CD4-positive, alpha-beta T cell treated with Interferon gamma for 1 hour (primary cell): ENCODE results near the gene WDR64.
A peak's percentile ranks its signal among the peaks of the same experiment; 100 is the strongest.
"Not testable (repeated sequence)": the region's sequence is repeated elsewhere in the genome, so short reads cannot be mapped to it uniquely, and the experiment has no call there.

Source experiments
- DNase-seq: peaks from one replicate; pipeline ENCODE4 v3.0.0-alpha.2; 2020

The WDR64 gene

DNA sequence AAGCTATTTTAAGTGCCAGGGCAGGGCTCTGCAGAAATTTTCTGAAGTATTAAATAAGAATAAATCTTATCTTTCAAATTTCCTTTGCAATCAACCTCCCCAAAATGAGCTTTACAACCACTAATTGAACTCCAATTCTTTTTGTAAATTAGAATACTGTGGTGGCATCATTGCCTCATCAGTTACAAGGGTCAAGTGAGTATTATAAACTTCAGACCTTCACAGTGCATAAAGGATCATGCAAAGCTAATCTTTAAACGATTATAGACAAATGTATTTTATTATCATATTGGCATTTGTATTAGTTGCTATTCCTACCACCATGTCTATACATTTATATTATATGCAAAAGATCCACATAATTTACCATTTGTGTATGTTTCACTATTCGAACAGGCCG is 19.1 kb upstream of the WDR64 start:
- no peak for DNase-seq

DNA sequence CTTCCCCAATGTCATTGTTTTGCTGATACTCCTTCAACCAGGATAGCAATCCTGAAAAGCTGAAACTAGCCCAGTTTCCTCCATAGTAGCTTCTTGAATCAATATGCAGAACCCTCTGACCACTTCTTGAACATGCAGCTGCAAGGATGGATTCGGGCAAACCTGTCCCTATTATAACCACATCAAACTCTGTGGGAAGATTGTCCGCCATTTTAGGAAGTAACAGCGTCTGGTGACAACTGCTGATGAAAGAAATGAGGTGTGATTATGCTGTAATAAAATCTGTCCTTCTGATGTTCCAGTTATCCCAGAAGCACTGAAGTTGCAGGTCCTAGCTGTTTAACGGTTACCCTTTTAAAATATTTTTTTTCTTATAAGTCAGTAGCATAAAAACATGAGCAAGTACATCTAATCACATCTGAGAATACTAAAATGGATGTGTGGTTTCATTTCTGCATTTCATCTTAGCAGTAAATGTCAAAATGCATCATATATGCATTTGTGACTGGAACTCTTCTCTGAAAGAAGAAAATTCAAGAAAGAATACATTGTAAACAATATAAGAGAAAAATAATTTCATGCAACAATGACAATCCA is 16.4 kb upstream of the WDR64 start:
- no peak for DNase-seq

DNA sequence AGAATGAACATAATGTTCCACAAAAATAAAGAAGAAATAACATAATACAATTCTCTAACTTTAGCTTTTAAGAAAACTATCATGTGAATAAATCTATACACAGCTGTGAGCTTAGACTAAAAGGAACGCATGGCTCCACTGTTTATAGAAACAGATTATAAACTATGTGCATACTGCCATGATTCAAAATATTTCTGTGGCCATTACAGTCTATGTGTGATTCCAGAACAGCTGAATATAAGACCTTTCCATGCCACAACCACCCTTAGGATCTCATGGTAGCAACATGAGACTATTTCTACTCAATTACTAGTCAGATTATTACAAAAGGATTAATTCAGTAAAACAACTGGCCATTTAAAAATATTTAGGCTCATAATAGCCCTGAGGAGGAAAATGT is 15.8 kb upstream of the WDR64 start:
- DNase-seq: no peak

DNA sequence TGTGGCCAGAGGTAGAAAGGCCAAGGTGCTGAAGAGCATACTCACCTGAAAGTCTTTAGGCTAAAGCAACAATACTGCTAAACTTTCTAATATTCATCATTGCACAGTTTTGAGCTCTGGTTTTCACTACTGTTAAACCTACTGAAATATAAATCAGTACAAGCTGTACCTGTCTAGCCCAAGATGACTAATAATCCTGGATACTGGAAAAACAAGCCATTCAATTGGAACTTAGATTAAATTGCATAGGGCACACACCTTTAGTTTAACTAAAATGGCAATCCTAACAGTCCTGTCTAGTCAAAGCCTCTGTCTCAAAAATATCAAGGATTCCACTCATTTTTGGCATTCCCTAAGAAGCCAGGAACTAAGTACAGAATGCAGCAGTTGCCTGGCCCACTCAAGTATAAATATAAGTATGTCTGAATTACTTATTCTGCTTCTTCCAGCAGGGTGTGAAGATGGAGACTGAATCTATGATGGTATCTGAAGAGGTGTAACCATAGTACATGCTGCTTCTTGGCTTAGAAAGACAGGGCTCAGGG is 15.0 kb upstream of the WDR64 start:
- no peak for DNase-seq

DNA sequence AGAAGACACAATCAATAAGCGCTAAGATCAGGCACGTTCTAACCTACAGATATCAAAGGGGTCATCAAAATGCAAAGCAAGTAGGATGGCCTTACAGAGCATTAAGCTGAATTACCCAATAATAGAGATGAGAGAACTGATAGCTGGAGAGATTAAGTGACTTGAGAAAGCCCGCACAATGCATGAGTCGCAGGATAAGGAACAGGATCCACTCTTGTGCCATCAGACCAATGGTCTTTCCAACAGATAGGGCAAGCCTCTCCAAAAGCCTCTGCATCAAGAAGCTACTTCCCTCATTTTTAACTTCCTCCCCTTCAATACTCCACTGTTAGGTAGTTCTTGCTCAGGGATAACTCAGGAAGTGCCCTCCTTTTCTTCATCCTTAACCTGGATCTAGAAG is 14.5 kb upstream of the WDR64 start:
- DNase-seq: no peak

DNA sequence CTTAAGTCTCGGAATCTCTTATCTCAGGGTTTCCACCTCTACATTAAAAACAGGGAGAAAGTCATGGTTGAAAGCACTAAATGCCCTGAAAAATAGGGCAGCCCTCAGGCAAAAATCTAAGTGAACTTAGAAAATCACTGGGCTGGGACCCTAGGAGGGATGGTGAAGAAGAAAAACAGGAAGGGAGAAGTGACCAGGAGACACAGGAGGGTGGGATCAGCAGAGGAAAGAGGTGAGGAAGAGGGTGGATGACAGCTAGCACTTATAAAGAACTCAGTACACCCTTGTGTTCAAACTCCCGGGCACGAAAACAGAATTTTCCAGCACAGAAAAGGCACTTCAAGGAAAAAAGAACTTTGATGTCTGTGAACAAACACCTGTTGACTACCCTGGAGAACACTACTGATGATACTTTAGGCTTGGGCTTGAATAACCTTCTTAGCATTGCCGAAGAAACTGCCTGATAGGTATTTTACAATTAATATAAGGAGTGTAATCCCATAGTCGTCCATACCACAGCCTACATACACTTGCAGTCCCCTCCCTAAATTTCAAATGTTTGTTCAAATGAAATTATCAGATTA is 13.9 kb upstream of the WDR64 start:
- no peak for DNase-seq

DNA sequence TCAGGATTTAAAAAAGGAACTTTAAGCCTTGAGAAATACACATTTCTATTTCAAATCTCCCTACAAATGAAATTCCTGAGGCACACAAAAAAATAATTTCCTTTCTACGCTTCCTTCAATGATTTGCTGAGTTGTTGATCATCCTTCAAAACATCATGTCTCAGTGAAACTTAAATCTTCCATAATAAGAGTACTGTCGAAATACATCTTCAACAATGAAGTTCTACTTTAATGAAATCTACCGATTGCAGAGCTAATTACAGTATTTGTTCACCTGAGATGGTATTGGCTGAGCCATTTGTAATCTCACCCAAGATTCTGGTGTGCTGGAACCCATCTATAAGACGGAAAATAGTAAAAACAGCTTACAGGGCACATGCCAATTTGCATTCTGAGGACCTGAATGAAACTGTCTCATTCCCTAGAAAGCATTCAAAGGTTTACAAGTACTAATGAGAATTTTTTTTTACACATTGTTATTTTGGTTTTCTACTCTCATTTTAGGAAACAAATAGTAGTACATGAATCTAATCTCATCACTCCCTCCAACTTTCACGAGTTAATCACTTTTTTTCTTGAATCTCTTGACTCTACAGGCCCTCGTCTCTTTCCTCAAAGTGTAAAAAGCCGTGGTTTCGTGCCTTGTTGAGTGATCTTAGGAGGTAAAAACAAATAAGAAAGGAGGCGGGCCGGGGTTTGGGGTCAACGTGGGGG is 13.0 kb upstream of the WDR64 start:
- DNase-seq: no peak

DNA sequence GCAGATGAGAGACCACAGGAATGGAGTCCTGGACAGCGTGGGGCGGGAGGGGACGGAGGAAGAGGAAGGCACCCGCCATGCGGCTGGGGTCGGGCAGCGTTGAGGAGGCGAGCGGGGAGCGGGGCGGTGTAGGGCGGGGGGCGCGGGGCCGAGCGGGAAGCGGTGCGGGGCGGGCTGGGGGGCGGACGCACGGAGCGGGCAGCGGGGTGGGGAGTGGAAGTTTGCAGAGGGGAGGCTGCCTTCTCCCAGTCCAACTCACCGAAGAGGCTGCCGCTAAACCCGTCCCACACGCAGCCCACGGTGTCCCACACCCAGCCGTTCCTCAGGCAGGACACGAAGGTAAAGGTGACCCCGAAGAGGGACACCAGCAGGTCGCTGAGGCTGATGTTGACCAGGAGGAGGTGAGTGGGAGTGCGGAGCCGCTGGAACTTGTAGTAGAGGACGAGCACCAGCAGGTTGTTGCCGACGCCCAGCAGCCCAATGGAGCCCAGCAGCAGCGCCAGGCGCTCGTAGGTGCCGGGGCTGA is 12.4 kb upstream of the WDR64 start:
- DNase-seq: peak; percentile 1

DNA sequence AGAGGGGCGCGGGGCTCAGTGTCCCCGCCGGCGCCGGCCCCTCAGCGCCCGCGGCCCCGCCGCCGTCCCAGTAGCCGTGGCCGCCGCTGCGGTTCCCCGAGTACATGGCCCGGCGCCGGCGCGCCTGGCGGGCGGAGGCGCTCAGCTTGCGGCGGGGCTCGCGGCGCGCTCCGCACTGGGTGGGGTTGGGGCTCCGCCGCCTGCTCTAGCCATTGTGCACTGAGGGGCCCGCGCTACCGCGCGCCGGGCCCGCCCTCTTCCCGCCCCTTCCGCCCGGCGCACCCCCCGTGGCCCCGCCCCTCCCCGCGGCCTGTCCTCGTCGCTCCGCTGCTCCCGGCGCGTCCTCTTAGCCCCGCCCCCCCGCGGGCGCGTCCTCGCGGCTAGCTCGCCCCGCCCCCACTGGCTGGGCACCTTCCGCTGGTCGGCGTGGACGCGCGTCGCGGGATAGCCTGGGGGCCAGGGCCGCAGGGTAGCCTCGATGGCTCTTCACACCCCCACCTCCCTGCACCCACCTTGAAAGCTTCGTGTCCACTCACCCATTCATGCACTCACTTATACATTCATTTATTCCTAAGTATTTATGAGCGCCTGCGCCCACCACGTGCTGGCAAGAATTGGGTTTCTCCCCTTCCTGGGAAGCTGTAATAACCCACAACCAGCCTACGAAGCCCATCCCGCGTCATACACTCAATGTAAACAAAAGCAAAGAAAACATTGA is 11.8 kb upstream of the WDR64 start, which contains the start of the genes CHML and OPN3:
CHML (minus strand) TSS at position 221 of the 718 bp plus-strand sequence. CDS start 4,603 bp downstream, outside the sequence.
OPN3 (minus strand) TSS at position 221 of the 718 bp plus-strand sequence; CDS start at position 106, 115 bp downstream.
- peak; percentile 93 for DNase-seq

DNA sequence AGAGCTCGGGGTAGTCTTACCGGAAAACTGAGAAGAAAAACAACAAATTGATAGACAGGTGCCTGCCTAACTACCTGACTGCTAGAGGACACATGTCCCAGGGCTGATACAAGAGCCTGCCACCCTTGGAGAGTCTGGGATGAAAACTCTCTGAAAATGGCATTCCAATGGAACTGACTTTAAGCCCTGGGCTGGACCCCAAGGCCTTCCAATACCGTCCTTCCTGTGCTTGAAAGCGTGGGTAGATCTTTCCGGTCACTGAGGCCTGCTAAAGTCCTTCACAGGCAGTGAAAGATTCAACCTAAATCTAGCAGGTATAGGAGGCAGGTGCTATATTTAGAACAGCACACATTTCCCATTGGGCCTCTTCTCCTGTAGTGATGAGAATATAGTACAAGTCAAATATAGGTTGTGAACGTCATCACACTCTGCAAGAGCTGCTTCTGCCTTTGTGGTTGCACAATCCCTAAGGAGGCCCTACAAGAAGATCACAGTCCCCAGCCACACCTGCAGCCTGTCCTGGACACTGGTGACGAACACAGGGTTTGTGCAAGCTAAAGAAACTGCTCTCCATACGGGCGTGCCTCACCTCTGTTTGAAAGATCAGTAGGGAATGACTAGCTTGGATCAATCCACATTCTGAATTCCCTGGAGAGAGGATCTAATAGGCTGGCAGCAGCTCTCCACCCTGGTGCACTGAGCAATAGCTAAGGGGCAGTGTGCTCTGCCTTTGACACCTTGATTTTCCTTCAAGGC is 11.0 kb upstream of the WDR64 start:
- DNase-seq: no peak

DNA sequence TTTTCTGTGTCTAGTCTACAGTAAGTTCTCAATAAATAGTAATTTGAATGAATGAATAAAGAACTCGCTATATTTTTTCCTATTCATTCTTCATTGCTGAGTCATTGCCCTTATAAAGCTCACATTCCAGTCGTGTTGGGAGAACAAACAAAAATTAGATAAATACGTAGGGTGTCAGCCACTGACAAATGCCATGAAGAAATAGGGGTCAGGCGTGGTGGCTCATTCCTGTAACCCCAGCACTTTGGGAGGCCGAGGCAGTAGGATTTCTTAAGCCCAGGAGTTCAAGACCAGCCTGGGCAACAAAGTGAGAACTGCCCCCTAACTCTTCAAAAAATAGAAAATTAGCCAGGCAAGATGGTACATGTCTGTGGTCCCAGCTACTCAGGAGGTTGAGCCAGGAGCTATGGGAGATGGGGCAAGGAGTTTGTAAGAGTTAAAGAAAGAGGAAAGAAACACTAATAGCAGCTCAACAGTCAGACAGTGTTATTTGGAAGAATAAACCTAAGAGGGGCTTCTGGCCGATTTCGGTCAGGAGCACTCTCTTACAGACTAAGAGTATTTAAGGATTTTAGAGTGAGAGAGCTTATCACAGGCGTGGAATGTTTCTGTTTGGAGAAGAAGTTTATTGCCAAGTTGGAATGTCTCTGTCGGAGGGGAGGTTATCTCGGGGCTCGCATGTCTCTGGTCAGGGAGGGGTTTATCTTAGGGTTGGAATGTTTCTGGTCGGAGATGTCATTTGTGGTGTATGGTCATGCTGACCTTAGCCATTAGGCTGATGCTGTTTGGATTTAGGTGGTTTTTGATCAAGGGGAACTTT is 10.1 kb upstream of the WDR64 start:
- no peak for DNase-seq

DNA sequence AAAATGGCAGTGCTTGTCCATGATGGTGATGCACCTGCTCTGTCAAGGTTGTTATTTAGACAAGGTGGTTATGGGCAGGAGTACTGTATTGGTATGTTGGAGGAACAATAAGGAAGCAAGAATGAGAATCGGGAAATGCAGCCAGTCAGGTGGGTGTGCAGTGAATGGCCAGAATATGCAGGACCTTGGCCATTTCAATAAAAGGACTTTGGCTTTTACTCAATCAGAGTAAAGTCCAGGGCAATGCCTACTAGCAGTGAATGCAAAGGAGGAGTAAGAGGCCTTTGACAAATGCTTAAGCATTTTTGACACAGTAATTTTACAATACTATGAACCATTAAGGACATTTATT is 9.5 kb upstream of the WDR64 start:
- no peak for DNase-seq

DNA sequence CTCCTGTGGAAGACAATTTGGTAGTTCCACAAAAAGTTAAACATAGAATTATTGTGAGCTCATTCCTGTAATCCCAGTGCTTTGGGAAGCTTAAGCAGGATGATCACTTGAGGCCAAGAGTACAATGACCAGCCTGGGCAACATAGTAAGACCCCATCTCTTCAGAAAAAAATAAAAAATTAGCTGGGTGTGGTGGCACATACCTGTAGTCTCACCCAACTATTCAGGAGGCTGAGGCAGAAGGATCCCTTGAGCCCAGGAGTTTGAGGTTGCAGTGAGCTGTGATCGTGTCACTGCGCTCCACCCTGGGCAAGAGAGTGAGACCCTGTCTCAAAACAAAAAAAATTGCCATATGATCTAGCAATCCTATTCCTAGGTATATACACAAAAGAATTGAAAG is 7.8 kb upstream of the WDR64 start:
- DNase-seq: no peak

DNA sequence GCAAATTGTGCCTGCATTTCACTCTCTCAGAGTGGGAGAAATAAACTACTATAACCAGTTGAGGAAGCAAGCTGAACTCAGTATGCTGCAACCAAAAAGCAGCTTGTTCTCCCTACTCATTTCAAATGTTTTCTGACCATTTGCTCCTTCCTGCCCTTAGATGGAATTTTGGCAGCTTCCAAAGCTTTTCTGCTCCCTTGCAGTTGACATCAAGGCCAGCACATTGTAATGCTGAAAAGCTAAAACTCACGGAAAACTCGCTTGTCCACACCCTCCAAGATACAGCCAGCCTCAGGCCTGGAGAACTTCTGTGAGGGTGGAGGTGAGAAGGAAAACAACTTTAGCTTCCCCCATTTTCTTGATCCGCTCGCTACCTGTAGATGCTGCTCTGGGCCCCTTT is 6.9 kb upstream of the WDR64 start:
- no peak for DNase-seq

DNA sequence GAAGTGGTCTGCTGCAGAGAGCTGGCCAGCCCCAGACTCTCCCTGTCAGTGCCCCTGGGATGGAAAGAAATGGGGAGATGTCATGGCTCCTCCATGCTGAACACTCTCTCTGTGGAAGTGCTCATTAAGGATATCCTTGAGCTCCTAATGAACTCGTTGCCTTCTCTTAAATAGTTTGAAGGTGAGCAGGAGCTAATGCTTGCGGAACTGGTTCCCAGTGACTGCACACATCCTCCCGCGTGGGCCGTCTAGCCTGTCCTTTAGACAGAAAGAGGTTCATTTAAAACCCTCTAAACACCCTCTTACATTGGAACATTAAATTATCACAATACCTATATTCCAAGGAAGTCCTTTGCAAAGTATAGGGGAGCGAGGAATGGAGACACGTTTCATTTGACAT is 5.9 kb upstream of the WDR64 start:
- DNase-seq: no peak

DNA sequence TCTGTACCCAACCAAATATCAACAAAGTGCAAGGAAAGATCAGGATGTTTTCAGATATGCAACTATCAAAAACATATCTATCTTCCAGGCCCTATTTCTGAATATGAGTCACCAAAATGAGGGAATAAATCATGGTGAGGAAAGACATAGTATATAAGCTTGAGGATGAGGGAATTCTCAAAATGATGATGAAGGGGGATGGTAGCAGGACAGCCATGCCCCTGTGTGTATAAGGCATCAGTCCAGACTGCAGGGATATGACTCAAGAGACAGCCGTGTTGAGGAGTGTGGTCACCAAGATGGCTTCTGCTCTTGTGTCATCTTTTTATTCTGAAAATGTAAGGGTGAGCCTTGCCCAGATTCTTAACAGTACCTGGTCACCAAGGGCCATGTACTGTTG is 4.4 kb upstream of the WDR64 start:
- no peak for DNase-seq

DNA sequence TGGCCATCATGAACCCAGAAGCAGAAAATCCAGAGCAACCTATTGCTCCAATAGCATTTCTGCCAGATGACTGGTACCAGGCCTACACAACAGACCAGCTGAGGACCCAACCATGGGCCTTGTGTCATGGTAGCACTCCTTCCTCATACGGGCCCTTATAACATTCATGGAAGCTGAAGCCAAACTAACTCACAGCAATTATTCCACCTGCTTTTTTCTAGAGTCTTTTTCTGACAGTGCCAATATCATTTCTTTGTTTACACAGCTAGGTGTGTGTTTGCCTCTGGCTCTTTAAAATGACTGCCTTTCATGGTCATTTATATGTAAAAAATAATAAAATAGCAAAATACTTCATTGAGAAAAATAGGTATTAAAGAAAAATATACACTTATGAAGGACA is 3.9 kb upstream of the WDR64 start:
- DNase-seq: no peak

DNA sequence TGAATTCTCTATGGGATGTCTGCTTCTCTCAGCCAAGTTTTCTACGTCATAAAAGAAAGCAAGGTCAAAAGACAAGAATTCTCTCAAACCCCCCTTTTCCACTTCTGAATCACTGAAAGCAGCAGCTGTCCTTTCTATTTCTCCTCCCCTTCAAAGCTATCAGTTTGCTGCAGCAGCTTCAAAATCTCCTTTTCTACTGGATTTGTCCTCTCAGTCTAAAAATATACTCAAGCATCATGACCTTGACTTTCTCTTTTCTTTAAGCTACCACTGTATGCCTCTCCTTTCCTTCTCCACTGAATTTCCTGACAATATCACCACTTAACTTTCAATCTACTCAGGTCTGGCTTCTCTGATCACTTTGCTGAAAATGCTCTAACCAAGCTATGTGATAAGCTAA is 1.9 kb downstream of the WDR64 start:
- DNase-seq: no peak

DNA sequence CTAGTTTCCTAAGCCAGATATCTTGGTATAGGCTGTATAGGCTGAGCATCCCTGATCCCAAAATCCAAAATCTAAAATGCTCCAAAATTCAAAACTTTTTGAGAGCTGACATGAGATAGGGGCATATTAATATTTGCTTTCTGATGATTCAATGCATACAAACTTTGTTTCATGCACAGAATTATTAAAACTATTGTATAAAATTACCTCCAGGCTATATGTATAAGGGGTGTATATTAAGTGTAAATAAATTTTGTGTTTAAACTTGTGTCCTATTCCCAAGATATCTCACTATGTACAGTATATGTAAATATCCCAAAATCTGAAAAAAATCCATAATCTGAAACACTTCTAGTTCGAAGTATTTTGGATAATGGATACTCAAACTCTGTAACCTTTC is 2.6 kb downstream of the WDR64 start:
- DNase-seq: no peak

DNA sequence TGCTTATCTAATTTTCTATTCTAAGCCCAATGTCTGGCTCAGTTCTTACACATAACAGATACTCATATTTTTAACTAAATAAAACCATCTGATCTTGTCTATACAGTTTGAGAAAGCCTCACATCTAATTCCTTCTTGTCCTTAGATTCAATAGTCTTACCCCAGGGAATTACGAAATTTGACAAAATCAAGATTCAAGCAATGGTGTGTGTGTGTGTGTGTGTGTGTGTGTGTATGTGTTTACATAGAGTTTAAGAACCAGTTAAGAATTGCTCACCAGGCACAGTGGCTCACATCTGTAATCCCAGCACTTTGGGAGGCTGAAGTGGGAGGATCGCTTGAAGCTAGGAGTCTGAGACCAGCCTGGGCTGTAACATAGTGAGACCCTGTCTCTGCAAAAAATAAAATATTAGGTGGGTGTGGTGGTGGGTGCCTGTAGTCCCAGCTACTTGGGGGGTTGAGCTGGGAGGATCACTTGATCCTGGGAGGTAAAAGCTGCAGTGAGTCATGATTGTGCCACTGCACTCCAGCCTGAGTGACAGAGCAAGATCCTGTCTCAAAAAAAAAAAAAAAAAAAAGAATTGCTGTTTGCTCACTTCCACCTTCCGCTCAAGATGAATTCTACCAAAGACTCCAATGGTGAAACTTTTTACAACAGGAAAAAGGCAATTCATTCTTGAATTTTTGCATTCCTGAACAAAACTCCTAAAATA is 6.2 kb downstream of the WDR64 start:
- DNase-seq: no peak

DNA sequence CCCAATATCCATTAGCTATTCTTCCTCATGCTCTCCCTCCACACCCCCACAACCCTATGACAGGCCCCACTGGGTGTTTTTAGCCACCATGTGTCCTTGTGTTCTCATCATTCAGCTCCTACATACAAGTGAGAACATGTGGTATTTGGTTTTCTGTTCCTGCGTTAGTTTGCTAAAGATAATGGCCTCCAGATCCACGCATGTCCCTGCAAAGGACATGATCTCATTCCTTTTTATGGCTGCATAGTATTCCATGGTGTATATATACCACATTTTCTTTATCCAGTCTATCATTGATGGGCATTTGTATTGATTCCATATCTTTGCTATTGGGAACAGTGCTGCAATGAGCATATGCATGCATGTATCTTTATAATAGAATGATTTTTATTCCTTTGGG is 6.9 kb downstream of the WDR64 start:
- DNase-seq: not testable (repeated sequence)
